Smooth muscle cell (in vitro differentiated cells): ENCODE results near the gene PYCARD. TPM values are rescaled to one million over a fixed set of nuclear protein-coding genes. Genes with fewer than 3 reads are reported as not detected.

Experiments used
- DNase-seq: peaks from one replicate; lab custom pipeline; 2025; ENCODE audit not compliant: unreplicated experiment; lab: John Stamatoyannopoulos, UW
- H2AFZ ChIP-seq: fragments of 200-600 bp; sonication (generic); 2 replicates; pipeline ENCODE4 v1.6.0; 2016; ENCODE audit warnings: antibody characterized with exemption, low read depth, mild to moderate bottlenecking
- H3F3A ChIP-seq: fragments of 200-600 bp; sonication (generic); 2 replicates; pipeline ENCODE4 v1.6.0; 2017; ENCODE audit warnings: antibody characterized with exemption, low read depth
- H3K27ac ChIP-seq: fragments of 200-600 bp; sonication (generic); 2 replicates; pipeline ENCODE4 v1.5.1; 2016; ENCODE audit warnings: low read depth, mild to moderate bottlenecking
- H3K27me3 ChIP-seq: fragments of 200-600 bp; sonication (generic); 2 replicates; pipeline ENCODE4 v1.6.1; 2016; ENCODE audit warnings: low read depth, mild to moderate bottlenecking
- H3K36me3 ChIP-seq: fragments of 200-600 bp; sonication (generic); 2 replicates; pipeline ENCODE4 v1.5.1; 2016; ENCODE audit warnings: low read depth
- H3K4me1 ChIP-seq: fragments of 200-600 bp; sonication (generic); 2 replicates; pipeline ENCODE4 v1.5.1; 2016; ENCODE audit warnings: low read depth
- H3K4me2 ChIP-seq: fragments of 200-600 bp; sonication (generic); 2 replicates; pipeline ENCODE4 v1.6.0; 2016; ENCODE audit warnings: mild to moderate bottlenecking
- H3K4me3 ChIP-seq: fragments of 200-600 bp; sonication (generic); 2 replicates; pipeline ENCODE4 v1.5.1; 2016; ENCODE audit warnings: mild to moderate bottlenecking
- H3K79me2 ChIP-seq: fragments of 200-600 bp; sonication (generic); 2 replicates; pipeline ENCODE4 v1.6.0; 2016; ENCODE audit warnings: low read depth, mild to moderate bottlenecking
- H3K9ac ChIP-seq: fragments of 200-600 bp; sonication (generic); 2 replicates; pipeline ENCODE4 v1.6.0; 2016; ENCODE audit warnings: low read depth
- H3K9me3 ChIP-seq: fragments of 200-600 bp; sonication (generic); replicated peaks from 2 replicates; pipeline ENCODE4 v1.5.1; 2016; ENCODE audit warnings: low read depth
- H4K20me1 ChIP-seq: fragments of 200-600 bp; sonication (generic); 2 replicates; pipeline ENCODE4 v1.6.0; 2016; ENCODE audit warnings: low read depth
- CTCF ChIP-seq: fragments of 200-600 bp; sonication (generic); IDR thresholded peaks from 2 replicates; pipeline ENCODE4 v1.5.1; 2017; ENCODE audit warnings: borderline replicate concordance, mild to moderate bottlenecking, antibody characterized with exemption; ENCODE audit not compliant: insufficient read depth, poor library complexity, severe bottlenecking
- WGBS: methylation state at CpG from one replicate; pipeline ENCODE4 v1.1.7; 2016; ENCODE audit warnings: low lambda C conversion rate; 5-methylcytosine and 5-hydroxymethylcytosine counted together
- polyA plus RNA-seq: library from polyadenylated mRNA; unstranded; fragments of >200 nt; fragmentation: Nextera tagmentation; extraction: Ambion mirVana; gene quantifications from 2 replicates; pipeline ENCODE4 v1.2.1, GENCODE V29; 2016
- small RNA-seq: library from RNA; depleted of rRNA; stranded (forward); fragments of <200 nt; gene quantifications from one replicate; pipeline ENCODE3, GENCODE V24; 2014
- total RNA-seq: library from RNA; depleted of rRNA; stranded (reverse); fragments of >200 nt; gene quantifications from 2 replicates; pipeline ENCODE4 v1.2.3, GENCODE V29; 2014

The PYCARD gene
- total and polyA plus RNA-seq, 2 experiments from 2014 or later: 10.1 to 30.8 TPM

DNA sequence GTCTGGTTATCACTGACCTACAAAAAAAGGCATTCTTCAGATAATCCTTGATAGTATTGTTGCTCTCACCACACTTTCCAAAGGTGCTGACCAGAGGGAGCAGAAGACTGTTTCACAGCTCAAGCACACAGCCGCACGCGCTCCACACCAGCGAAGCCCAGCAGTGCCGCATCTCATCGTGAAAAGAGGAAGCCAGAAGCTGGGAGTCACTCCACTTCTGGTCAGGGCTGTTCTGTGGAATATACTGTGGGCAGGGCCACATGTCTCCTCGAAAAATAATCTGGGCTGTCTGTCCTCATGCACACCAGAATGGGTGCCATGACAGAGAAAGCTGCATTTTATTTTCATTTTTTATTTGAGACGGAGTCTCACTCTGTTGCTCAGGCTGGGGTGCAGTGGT lies 45.4 kb downstream of the PYCARD start:
- no peak overlapping the region for H3K9ac ChIP-seq
- whole genome bisulfite sequencing: 86% methylated on average over 8 of the region's 8 CpGs
- H3K27ac ChIP-seq: no peak overlapping the region
- no peak overlapping the region for H2AFZ ChIP-seq
- no peak for TF ChIP-seq CTCF
- no peaks in the 10 kb centered on the region for H3K27me3 ChIP-seq
- H3K36me3 ChIP-seq: no peaks in the 10 kb centered on the region
- H3K9me3 ChIP-seq: no peaks in the 10 kb centered on the region
- no peak overlapping the region for H3K4me2 ChIP-seq
- no peak overlapping the region for H3K4me3 ChIP-seq
- no peak for DNase-seq
- no peaks in the 10 kb centered on the region for H4K20me1 ChIP-seq
- no peaks in the 10 kb centered on the region for H3F3A ChIP-seq
- no peaks in the 10 kb centered on the region for H3K79me2 ChIP-seq
- H3K4me1 ChIP-seq: no peaks in the 10 kb centered on the region

Small RNA genes within 50 kb of the gene (small RNA-seq; reads per million reads assigned to genes)
- gene AC009088.4 (not detected), gene NDUFA3P6 (not detected)

Other genes with a start within 250 kb of the PYCARD start
- 1.9 and 2.9 TPM in 2 replicates for gene SETD1A, start 245.0 kb downstream of the PYCARD start, total RNA-seq
- gene SETD1A, start 245.0 kb downstream of the PYCARD start, polyA plus RNA-seq: 1.2 and 3.3 TPM in 2 replicates
- gene HSD3B7, start 217.6 kb downstream of the PYCARD start, total RNA-seq: 5.5 and 10.8 TPM in 2 replicates
- 15.1 and 15.5 TPM in 2 replicates for gene HSD3B7, start 217.6 kb downstream of the PYCARD start, polyA plus RNA-seq
- gene STX1B, start 192.1 kb downstream of the PYCARD start, total RNA-seq: 0.72 and 1.4 TPM in 2 replicates
- gene STX1B, start 192.1 kb downstream of the PYCARD start, polyA plus RNA-seq: 1.0 and 2.1 TPM in 2 replicates
- gene STX4, start 169.2 kb downstream of the PYCARD start, total RNA-seq: 14.4 and 23.1 TPM in 2 replicates
- 50.6 and 60.2 TPM in 2 replicates for gene STX4, start 169.2 kb downstream of the PYCARD start, polyA plus RNA-seq
- 7.3 and 9.0 TPM in 2 replicates for gene ZNF668, start 128.5 kb downstream of the PYCARD start, total RNA-seq
- 20.1 and 21.0 TPM in 2 replicates for gene ZNF668, start 128.5 kb downstream of the PYCARD start, polyA plus RNA-seq
- 5.7 and 8.1 TPM in 2 replicates for gene ZNF646, start 128.3 kb downstream of the PYCARD start, total RNA-seq
- gene ZNF646, start 128.3 kb downstream of the PYCARD start, polyA plus RNA-seq: 5.4 and 7.3 TPM in 2 replicates
- gene PRSS53, start 113.8 kb downstream of the PYCARD start, total RNA-seq: 5.1 and 6.3 TPM in 2 replicates
- gene PRSS53, start 113.8 kb downstream of the PYCARD start, polyA plus RNA-seq: 0.66 and 1.1 TPM in 2 replicates
- 232 and 253 TPM in 2 replicates for gene VKORC1, start 108.0 kb downstream of the PYCARD start, total RNA-seq
- gene VKORC1, start 108.0 kb downstream of the PYCARD start, polyA plus RNA-seq: 340 and 394 TPM in 2 replicates
- 32.1 and 40.5 TPM in 2 replicates for gene BCKDK, start 94.4 kb downstream of the PYCARD start, total RNA-seq
- gene BCKDK, start 94.4 kb downstream of the PYCARD start, polyA plus RNA-seq: 82.6 and 87.9 TPM in 2 replicates
- gene KAT8, start 85.1 kb downstream of the PYCARD start, total RNA-seq: 26.3 and 32.9 TPM in 2 replicates
- 27.4 and 29.1 TPM in 2 replicates for gene KAT8, start 85.1 kb downstream of the PYCARD start, polyA plus RNA-seq
- 15.1 and 17.3 TPM in 2 replicates for gene PRSS8, start 67.0 kb downstream of the PYCARD start, total RNA-seq
- gene PRSS8, start 67.0 kb downstream of the PYCARD start, polyA plus RNA-seq: 13.9 and 68.0 TPM in 2 replicates
- gene PRSS36, start 52.7 kb downstream of the PYCARD start, total RNA-seq: 1.6 TPM in 1 of 2 replicates, not detected in the other
- 0.31 and 0.66 TPM in 2 replicates for gene PRSS36, start 52.7 kb downstream of the PYCARD start, polyA plus RNA-seq
- 56.2 and 58.6 TPM in 2 replicates for gene FUS, start 22.6 kb downstream of the PYCARD start, total RNA-seq
- gene FUS, start 22.6 kb downstream of the PYCARD start, polyA plus RNA-seq: 225 and 316 TPM in 2 replicates
- gene TRIM72, start 11.4 kb upstream of the PYCARD start, total RNA-seq: 0.04 TPM in 2 replicates
- 0.07 TPM in 2 replicates for gene TRIM72, start 11.4 kb upstream of the PYCARD start, polyA plus RNA-seq
- gene PYDC1, start 14.4 kb upstream of the PYCARD start, total RNA-seq: not detected in 2 replicates
- gene PYDC1, start 14.4 kb upstream of the PYCARD start, polyA plus RNA-seq: 1.1 and 1.7 TPM in 2 replicates
- gene ITGAM, start 57.2 kb upstream of the PYCARD start, total RNA-seq: 0.40 TPM in 1 of 2 replicates, not detected in the other
- not detected in 2 replicates for gene ITGAM, start 57.2 kb upstream of the PYCARD start, polyA plus RNA-seq
- 0.31 TPM in 1 of 2 replicates, not detected in the other for gene ITGAX, start 152.4 kb upstream of the PYCARD start, total RNA-seq
- not detected in 2 replicates for gene ITGAX, start 152.4 kb upstream of the PYCARD start, polyA plus RNA-seq
- not detected in 2 replicates for gene ITGAD, start 190.6 kb upstream of the PYCARD start, total RNA-seq
- gene ITGAD, start 190.6 kb upstream of the PYCARD start, polyA plus RNA-seq: not detected in 2 replicates
- not detected in 2 replicates for gene COX6A2, start 225.6 kb upstream of the PYCARD start, total RNA-seq
- gene COX6A2, start 225.6 kb upstream of the PYCARD start, polyA plus RNA-seq: not detected in 2 replicates
- gene ZNF843, start 240.0 kb upstream of the PYCARD start, total RNA-seq: 1.6 and 2.2 TPM in 2 replicates
- 1.7 and 2.3 TPM in 2 replicates for gene ZNF843, start 240.0 kb upstream of the PYCARD start, polyA plus RNA-seq